ENCODE results near the gene DHRSX. TPM values are rescaled to one million over a fixed set of nuclear protein-coding genes. Genes with fewer than 3 reads are reported as not detected.

DHRSX gene
- total RNA-seq, 1 donor from 2014 or later: 19.0 TPM

GRCh38 chrX:2516623-2517022 is 15.8 kb upstream of the DHRSX start:
- no peaks in the 10 kb centered on the region for H3K36me3 ChIP-seq (ENCODE audit: control insufficient read depth, insufficient read depth, low read length)
- H3K27me3 ChIP-seq (ENCODE audit: control insufficient read depth, insufficient read depth, low read length): no peaks in the 10 kb centered on the region
- TF ChIP-seq CTCF (IDR thresholded peaks at IDR 0.05; ENCODE audit: insufficient read depth, low read length, severe bottlenecking): no peak
- DNase-seq (ENCODE audit: low read depth) (no peak), FAIRE-seq (no peak)
- no peak overlapping the region for H3K4me3 ChIP-seq (ENCODE audit: low read depth, low read length)

- no peak for FAIRE-seq
- no peaks in the 10 kb centered on the region for H3K36me3 ChIP-seq (ENCODE audit: control insufficient read depth, insufficient read depth, low read length)
Measured at GRCh38 chrX:2514131-2514530, 13.4 kb upstream of the DHRSX start.

GRCh38 chrX:2513121-2513664 is 12.4 kb upstream of the DHRSX start:
- no peaks in the 10 kb centered on the region for H3K36me3 ChIP-seq (ENCODE audit: control insufficient read depth, insufficient read depth, low read length)
- no peak overlapping the region for H3K4me3 ChIP-seq (ENCODE audit: low read depth, low read length)
- FAIRE-seq (no peak), DNase-seq (ENCODE audit: low read depth) (no peak)
- no peak for TF ChIP-seq CTCF (IDR thresholded peaks at IDR 0.05; ENCODE audit: insufficient read depth, low read length, severe bottlenecking)
- no peaks in the 10 kb centered on the region for H3K27me3 ChIP-seq (ENCODE audit: control insufficient read depth, insufficient read depth, low read length)

More at GRCh38 chrX:2514131-2514530, 13.4 kb upstream of the DHRSX start:
- H3K4me3 ChIP-seq (ENCODE audit: low read depth, low read length): no peak overlapping the region
- no peak for TF ChIP-seq CTCF (IDR thresholded peaks at IDR 0.05; ENCODE audit: insufficient read depth, low read length, severe bottlenecking)
- no peak for DNase-seq (ENCODE audit: low read depth)
- no peaks in the 10 kb centered on the region for H3K27me3 ChIP-seq (ENCODE audit: control insufficient read depth, insufficient read depth, low read length)

DNA sequence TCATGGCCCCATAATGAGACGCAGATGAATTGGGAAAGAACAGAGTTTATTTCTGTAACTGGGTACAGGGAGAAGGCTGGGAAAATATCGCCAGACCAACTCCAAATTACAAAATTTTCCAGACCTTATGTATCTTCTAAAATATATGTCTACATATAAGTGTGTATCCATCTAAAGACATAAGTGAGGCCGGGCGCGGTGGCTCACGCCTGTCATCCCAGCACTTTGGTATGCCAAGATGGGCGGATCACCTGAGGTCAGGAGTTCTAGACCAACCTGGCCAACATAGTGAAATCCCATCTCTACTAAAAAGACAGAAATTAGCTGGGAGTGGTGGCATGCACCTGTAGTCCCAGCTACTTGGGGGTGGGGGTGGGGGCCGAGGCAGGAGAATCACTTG is 11.7 kb upstream of the DHRSX start:
- TF ChIP-seq CTCF (IDR thresholded peaks at IDR 0.05; ENCODE audit: insufficient read depth, low read length, severe bottlenecking): no peak
- DNase-seq (ENCODE audit: low read depth): no peak
- Histone ChIP-seq H3K36me3 (ENCODE audit: control insufficient read depth, insufficient read depth, low read length) (no peaks in the 10 kb centered on the region), H3K4me3 (ENCODE audit: low read depth, low read length) (no peak overlapping the region), H3K27me3 (ENCODE audit: control insufficient read depth, insufficient read depth, low read length) (no peaks in the 10 kb centered on the region)
- no peak for FAIRE-seq

DNA sequence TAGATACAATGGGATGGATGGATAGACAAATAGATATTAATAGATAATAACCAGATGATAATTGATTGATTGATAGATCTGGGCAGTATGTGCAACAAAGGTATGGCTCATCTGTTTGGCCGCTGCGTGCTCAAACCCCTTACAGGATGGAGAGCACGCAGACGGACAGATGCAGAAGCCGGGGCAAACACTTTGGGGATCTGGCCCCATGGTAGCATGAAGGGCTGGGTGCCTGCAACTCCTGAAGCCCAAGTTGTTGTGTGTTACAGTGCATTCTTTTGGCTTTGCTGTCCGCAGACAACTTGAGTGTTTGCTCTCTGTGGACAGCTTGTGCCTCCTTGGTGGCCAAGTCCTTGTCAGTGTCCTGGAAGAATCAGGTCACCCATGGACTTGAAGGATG is 10.6 kb upstream of the DHRSX start:
- no peak for TF ChIP-seq CTCF (IDR thresholded peaks at IDR 0.05; ENCODE audit: insufficient read depth, low read length, severe bottlenecking)
- Histone ChIP-seq H3K36me3 (ENCODE audit: control insufficient read depth, insufficient read depth, low read length) (no peaks in the 10 kb centered on the region), H3K4me3 (ENCODE audit: low read depth, low read length) (no peak overlapping the region), H3K27me3 (ENCODE audit: control insufficient read depth, insufficient read depth, low read length) (no peaks in the 10 kb centered on the region)
- DNase-seq (ENCODE audit: low read depth) (no peak), FAIRE-seq (peak; percentile 13)

- no peak for TF ChIP-seq CTCF (IDR thresholded peaks at IDR 0.05; ENCODE audit: insufficient read depth, low read length, severe bottlenecking)
- no peak for FAIRE-seq
Measured at GRCh38 chrX:2508648-2509335, 8.0 kb upstream of the DHRSX start.

More at GRCh38 chrX:2508648-2509335, 8.0 kb upstream of the DHRSX start:
- Histone ChIP-seq H3K36me3 (ENCODE audit: control insufficient read depth, insufficient read depth, low read length) (no peaks in the 10 kb centered on the region), H3K4me3 (ENCODE audit: low read depth, low read length) (no peak overlapping the region), H3K27me3 (ENCODE audit: control insufficient read depth, insufficient read depth, low read length) (no peaks in the 10 kb centered on the region)
- no peak for DNase-seq (ENCODE audit: low read depth)
